Chondrocyte (in vitro differentiated cells): ENCODE data around the gene KCNAB2. TPM values are rescaled to one million over a fixed set of nuclear protein-coding genes. Genes with fewer than 3 reads are reported as not detected.

Experiments used
- DNase-seq: peaks from one replicate; pipeline ENCODE4 v3.0.0; 2021; ENCODE audit warnings: mixed read lengths, low spot score
- H3K27ac Mint-ChIP-seq: one replicate; pipeline ENCODE4 v1.8.0; 2021; ENCODE audit warnings: mild to moderate bottlenecking, moderate library complexity, mixed read lengths; ENCODE audit not compliant: unreplicated experiment
- H3K27me3 Mint-ChIP-seq: 2 replicates; pipeline ENCODE4 v1.8.0; 2021; ENCODE audit warnings: low read depth, mixed read lengths
- H3K36me3 Mint-ChIP-seq: 2 replicates; pipeline ENCODE4 v1.8.0; 2021; ENCODE audit warnings: low read depth, mixed read lengths
- H3K4me1 Mint-ChIP-seq: 2 replicates; pipeline ENCODE4 v1.8.0; 2021; ENCODE audit warnings: low read depth, mild to moderate bottlenecking, mixed read lengths
- H3K4me3 Mint-ChIP-seq: one replicate; pipeline ENCODE4 v1.8.0; 2021; ENCODE audit warnings: mild to moderate bottlenecking, moderate library complexity, mixed read lengths; ENCODE audit not compliant: unreplicated experiment
- H3K9me3 Mint-ChIP-seq: 2 replicates; pipeline ENCODE4 v1.8.0; 2021; ENCODE audit warnings: low read depth, mixed read lengths
- total RNA-seq: library from RNA; stranded (reverse); gene quantifications from 3 replicates; pipeline ENCODE4 v1.2.1, GENCODE V29; 2021
- TF ChIP-seq, protein P1 (sequence below): fragments of 200-600 bp; sonication (generic); IDR thresholded peaks from 2 replicates; pipeline ENCODE4 v1.5.0; 2021; ENCODE audit warnings: antibody characterized with exemption, mild to moderate bottlenecking, moderate library complexity

Gene KCNAB2
- total RNA-seq, 1 donor from 2014 or later = 5.2 TPM

DNA sequence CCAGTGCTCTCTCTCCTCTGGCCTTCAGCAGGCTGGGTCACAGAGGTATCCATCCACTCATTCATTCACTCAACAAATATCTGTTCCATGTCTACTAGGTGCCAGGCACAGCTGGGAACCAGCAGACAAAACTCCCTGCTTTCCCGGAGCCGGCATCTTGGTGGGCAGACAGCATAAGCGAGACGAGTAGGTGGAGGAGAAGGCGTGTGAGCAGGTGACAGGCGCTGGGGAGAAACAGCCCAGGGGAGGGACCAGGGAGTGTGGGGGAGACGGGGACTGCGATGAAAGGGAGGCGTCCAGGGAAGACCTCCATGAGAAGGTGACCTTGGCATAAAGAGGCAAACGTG is 11.0 kb upstream of the KCNAB2 start:
- no peak for DNase-seq
- TF ChIP-seq, protein P1, sequence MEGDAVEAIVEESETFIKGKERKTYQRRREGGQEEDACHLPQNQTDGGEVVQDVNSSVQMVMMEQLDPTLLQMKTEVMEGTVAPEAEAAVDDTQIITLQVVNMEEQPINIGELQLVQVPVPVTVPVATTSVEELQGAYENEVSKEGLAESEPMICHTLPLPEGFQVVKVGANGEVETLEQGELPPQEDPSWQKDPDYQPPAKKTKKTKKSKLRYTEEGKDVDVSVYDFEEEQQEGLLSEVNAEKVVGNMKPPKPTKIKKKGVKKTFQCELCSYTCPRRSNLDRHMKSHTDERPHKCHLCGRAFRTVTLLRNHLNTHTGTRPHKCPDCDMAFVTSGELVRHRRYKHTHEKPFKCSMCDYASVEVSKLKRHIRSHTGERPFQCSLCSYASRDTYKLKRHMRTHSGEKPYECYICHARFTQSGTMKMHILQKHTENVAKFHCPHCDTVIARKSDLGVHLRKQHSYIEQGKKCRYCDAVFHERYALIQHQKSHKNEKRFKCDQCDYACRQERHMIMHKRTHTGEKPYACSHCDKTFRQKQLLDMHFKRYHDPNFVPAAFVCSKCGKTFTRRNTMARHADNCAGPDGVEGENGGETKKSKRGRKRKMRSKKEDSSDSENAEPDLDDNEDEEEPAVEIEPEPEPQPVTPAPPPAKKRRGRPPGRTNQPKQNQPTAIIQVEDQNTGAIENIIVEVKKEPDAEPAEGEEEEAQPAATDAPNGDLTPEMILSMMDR = peak; percentile 51
- H3K4me3 Mint-ChIP-seq = no peak overlapping the region
- H3K27ac Mint-ChIP-seq = no peak overlapping the region
- H3K4me1 Mint-ChIP-seq = peaks cover 8% of the 10 kb centered on the region
- peaks cover 36% of the 10 kb centered on the region for H3K27me3 Mint-ChIP-seq
- no peaks in the 10 kb centered on the region for H3K36me3 Mint-ChIP-seq
- H3K9me3 Mint-ChIP-seq = no peaks in the 10 kb centered on the region

DNA sequence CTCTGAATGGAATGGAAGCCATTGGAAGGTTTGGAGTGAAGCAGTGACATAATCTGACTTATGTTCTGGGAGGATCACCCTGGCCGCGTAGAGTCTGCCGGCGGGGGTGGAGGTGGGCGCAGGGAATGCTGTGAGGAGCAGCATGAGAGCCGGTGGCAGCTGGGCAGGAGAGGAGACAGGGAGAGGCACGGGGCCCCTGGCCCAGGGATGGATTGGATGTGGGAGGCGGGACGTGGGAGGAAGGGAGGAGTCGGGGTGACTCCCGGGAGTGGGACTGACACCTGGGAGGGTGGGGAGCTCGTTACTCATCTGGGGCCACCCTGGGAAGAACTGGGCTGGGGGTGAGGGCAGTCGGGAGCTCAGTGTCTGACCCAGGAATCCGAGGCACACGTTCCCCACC is 10.4 kb upstream of the KCNAB2 start:
- peaks cover 39% of the 10 kb centered on the region for H3K27me3 Mint-ChIP-seq
- no peaks in the 10 kb centered on the region for H3K36me3 Mint-ChIP-seq
- no peak for DNase-seq
- no peak overlapping the region for H3K27ac Mint-ChIP-seq
- TF ChIP-seq, protein P1 = no peak
- no peaks in the 10 kb centered on the region for H3K9me3 Mint-ChIP-seq
- peaks cover 8% of the 10 kb centered on the region for H3K4me1 Mint-ChIP-seq
- H3K4me3 Mint-ChIP-seq = no peak overlapping the region

DNA sequence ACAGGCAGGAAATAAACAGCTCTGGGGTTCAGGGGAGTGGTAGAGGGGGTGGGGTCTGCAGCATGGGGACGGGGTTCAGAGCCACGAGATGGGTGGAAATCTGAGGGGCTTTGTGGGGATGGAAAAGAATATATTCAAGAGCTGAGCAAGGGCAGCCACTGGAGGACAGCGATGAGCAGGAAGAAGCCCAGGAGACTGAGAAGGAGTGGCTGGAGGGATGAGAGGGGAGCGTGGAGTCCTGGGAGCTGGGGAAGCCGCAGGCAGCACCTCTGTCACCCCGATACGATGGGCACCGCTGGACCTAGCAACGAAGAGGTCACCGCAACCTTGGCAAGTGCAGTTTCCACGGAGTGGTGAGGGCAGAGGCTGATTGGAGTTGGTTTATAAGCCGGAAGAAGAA is 10.0 kb upstream of the KCNAB2 start:
- H3K4me3 Mint-ChIP-seq = no peak overlapping the region

DNA sequence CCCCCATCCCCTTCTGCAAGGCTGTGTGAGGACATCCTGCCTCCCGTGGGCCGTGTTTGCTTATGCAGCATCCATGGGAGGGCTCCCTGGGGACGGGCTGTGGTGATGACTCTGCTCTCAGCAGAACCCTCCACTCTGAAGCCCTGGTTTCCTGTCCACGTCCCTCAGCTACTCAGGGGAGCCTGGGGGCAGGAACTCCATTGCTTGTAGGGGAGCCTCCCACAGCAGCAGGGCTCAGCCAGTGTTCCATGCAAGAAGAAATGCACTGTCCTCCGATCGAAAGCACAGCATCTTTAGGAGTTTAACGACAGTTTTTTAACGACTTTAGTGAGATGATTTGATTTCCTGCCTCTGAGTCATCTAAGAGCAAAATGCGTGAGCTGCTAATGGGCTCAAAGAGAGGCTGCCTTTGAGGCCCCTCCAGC is 8.3 kb upstream of the KCNAB2 start:
- Mint-ChIP-seq H3K4me1 (peaks cover 8% of the 10 kb centered on the region), H3K4me3 (no peak overlapping the region), H3K27ac (peak overlapping the region; percentile 36), H3K36me3 (peaks cover 3% of the 10 kb centered on the region), H3K27me3 (peaks cover 35% of the 10 kb centered on the region), H3K9me3 (no peaks in the 10 kb centered on the region)
- DNase-seq = no peak
- TF ChIP-seq, protein P1 = no peak

More for the DNA sequence above, 10.0 kb upstream of the KCNAB2 start:
- no peaks in the 10 kb centered on the region for H3K36me3 Mint-ChIP-seq
- H3K27me3 Mint-ChIP-seq = peaks cover 35% of the 10 kb centered on the region
- no peak overlapping the region for H3K27ac Mint-ChIP-seq
- DNase-seq = no peak
- H3K4me1 Mint-ChIP-seq = peaks cover 8% of the 10 kb centered on the region
- TF ChIP-seq, protein P1 = peak; percentile 19
- H3K9me3 Mint-ChIP-seq = no peaks in the 10 kb centered on the region

DNA sequence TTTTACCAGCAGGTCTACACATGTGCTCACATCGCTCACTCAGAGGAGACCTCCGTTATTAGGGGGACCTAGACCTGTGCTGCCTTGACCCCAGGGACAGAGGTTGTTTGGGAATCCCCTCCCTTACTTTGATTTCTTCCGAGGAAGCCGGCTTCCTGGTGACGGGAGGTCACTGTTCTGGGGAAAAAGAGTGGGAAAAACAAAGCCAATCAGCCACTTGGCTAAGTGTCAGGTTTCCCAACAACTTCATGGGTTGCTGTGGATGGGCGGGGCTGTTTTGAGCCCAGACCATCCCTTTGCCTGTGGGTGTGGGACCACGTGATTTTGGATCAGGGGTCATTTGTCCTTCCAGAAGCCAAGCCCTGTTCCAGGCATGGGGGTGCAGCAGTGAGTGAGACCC is 7.1 kb upstream of the KCNAB2 start:
- no peak overlapping the region for H3K27ac Mint-ChIP-seq
- peaks cover 25% of the 10 kb centered on the region for H3K27me3 Mint-ChIP-seq

More for the DNA sequence above, 7.1 kb upstream of the KCNAB2 start:
- Mint-ChIP-seq H3K36me3 (peaks cover 3% of the 10 kb centered on the region), H3K9me3 (no peaks in the 10 kb centered on the region), H3K4me3 (no peak overlapping the region), H3K4me1 (peaks cover 8% of the 10 kb centered on the region)
- no peak for DNase-seq
- TF ChIP-seq, protein P1 = no peak
